ENCODE results near the gene THRA. TPM values are rescaled to one million over a fixed set of nuclear protein-coding genes. Genes with fewer than 3 reads are reported as not detected.
"Not testable (repeated sequence)": the region's sequence is repeated elsewhere in the genome, so short reads cannot be mapped to it uniquely, and the experiment has no call there.

The THRA gene
- total RNA-seq, 1 donor from 2014 or later = 4.6 TPM

DNA sequence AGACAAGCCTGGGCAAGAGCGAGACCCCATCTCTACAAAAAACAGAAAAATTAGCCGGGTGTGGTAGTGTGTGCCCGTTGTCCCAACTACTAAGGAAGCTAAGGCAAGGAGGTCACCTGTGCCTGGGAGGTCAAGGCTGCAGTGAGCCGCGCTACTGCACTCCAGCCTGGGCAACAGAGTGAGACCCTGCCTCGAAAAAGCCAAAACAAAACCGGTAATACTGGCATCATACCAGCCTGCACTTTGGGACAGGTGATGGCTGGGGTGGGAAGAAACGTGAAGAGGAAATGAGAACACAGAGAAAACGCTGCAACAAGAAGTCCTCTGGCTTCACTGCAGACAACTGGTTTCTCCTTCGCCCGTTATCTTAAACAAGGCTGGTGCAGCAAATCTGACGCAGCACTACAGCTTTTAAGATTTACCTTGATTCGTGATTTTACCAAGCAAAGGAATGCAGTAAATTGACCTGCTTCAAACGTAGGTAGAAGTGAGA, 76.8 kb downstream of the THRA start:
- intact Hi-C loops (cut with micrococcal nuclease) = loop anchor here (1.0 kb wide), 4 partner anchors 16 to 43 kb away; partner anchors contain the start of gene RAPGEFL1

DNA sequence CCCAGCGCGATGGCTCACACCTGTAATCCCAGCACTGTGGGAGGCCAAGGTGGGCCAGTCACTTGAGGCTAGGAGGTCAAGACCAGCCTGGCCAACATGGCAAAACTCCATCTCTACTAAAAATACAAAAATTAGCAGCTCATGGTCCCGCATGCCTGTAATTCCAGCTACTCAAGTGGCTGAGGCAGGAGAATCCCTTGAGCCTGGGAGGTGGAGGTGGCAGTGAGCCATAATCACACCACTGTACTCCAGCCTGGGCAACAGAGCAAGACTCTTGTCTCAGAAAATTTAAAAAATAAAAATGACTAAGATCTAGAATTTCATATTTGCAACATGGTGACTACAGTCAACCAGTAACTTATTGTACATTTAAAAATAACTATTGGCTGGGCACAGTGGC, 80.4 kb downstream of the THRA start:
- intact Hi-C loops (cut with micrococcal nuclease) = not testable (repeated sequence)

Other genes with a start within 250 kb of the THRA start
- 23.1 and 27.0 TPM in 2 replicates for gene IKZF3, start 198.7 kb upstream of the THRA start, total RNA-seq
- not detected in 2 replicates for gene ZPBP2, start 194.8 kb upstream of the THRA start, total RNA-seq
- gene GSDMB, start 144.3 kb upstream of the THRA start, total RNA-seq = 53.4 and 55.8 TPM in 2 replicates
- gene ORMDL3, start 135.4 kb upstream of the THRA start, total RNA-seq = 120 and 134 TPM in 2 replicates
- gene LRRC3C, start 135.2 kb upstream of the THRA start, total RNA-seq = not detected in 2 replicates
- gene GSDMA, start 100.0 kb upstream of the THRA start, total RNA-seq = 0.59 and 1.6 TPM in 2 replicates
- gene PSMD3, start 82.2 kb upstream of the THRA start, total RNA-seq = 125 and 132 TPM in 2 replicates
- gene CSF3, start 47.5 kb upstream of the THRA start, total RNA-seq = not detected in 2 replicates
- gene MED24, start 8.6 kb upstream of the THRA start, total RNA-seq = 97.0 and 97.1 TPM in 2 replicates
- 3.9 and 4.0 TPM in 2 replicates for gene NR1D1, start 37.6 kb downstream of the THRA start, total RNA-seq
- 85.2 and 87.5 TPM in 2 replicates for gene MSL1, start 59.0 kb downstream of the THRA start, total RNA-seq
- gene CASC3, start 77.6 kb downstream of the THRA start, total RNA-seq = 79.9 and 91.7 TPM in 2 replicates
- 7.4 and 7.8 TPM in 2 replicates for gene RAPGEFL1, start 114.5 kb downstream of the THRA start, total RNA-seq
- 23.7 and 25.4 TPM in 2 replicates for gene WIPF2, start 156.3 kb downstream of the THRA start, total RNA-seq
- 105 and 106 TPM in 2 replicates for gene CDC6, start 224.9 kb downstream of the THRA start, total RNA-seq
- gene RARA, start 246.2 kb downstream of the THRA start, total RNA-seq = 45.4 and 47.8 TPM in 2 replicates

Data from T-helper 2 cell treated with Interferon-gamma antibody and Interleukin-4, amounts not matched to agents 100 ng/mL and 5 ng/mL, for 36 hours (primary cell).